GM12874 (cell line): Measurements from ENCODE around the gene CC2D2A.

Source experiments
- CTCF ChIP-seq: IDR thresholded peaks from 2 replicates; pipeline ENCODE4 v1.5.1; 2011; ENCODE audit warnings: low read depth, mild to moderate bottlenecking, control low read depth, low read length, moderate library complexity; ENCODE audit not compliant: insufficient read depth

CC2D2A gene

DNA sequence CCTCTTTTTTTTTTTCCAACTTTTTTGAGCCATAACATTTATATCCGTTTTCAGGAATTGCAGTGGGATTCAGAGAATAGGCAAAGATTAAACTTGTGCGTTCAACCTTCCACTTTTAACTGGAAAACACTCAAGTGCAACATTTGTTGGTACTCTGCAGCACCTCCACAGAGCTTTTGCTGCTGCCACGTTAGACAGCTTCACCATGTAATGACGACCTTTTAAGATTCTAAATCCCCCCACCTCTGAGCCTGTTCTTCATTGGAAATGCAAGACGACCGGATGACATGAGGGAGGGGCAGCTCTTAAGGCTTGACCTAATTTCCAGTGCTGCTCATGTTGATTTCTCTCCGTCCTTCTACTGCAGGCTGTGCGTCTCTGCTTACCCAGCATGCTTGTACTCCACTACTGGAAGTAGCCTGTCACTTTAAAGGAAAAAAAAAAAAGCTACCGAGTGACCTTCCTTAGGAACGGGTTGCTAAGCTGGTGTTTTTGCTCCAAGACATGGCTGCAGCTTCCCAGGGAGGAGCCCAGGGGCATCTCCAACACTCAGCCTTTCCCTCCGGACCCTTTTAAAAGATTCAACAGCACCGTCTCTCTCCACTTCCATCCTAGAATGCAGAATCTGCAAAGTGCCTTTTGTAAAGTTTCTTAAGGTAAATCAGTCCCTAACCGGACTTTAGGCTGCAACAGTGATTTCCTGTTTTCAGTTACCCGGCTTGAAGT is at the start of gene CC2D2A:
CC2D2A (plus strand) TSS at position 481 of the 726 bp plus-strand sequence. CDS start 6,051 bp downstream, outside the sequence.
- no peak for TF ChIP-seq CTCF

DNA sequence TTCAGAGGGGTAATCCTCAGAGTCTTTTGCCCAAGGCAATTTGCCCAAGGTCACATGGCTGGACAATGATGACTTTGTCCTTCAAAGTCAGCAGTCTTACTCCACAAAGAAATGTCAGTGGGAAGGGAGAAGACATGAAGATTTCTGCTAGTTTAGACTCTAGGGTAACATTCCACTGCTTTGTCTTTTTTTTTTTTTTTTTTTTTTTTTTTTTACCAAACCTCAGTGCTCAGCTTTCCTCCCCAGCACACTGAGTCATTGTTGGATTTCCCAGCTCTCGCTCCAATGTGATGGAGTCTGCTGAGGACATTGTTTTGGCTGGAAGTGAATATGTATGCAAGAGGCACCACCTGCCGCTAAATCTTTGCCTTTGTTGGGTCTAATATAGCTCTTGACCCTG is 49.0 kb upstream of the CC2D2A start:
- TF ChIP-seq CTCF: no peak

- TF ChIP-seq CTCF: no peak
These were observed 46.4 kb upstream of the CC2D2A start for GRCh38 chr4:15423285-15423711.

- TF ChIP-seq CTCF: no peak
These were observed 44.2 kb upstream of the CC2D2A start for GRCh38 chr4:15425520-15425919.

DNA sequence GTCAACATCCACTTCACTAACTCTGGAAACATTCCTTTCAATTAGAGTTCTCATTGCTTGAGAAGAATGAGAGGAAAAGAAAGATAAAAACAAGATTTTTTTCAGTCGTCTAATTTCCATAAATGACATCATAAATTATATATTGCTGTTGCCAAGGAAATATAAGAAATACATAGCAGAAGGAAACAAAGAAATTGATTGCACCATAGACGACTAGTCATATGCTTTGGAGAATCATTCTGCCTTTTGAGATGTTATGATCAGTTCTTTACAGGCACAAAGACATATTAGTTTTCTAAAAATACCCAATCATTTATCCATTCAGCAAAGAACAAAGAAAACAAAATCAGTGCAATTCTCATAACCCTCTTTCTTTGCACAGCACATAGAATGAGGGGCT is 42.5 kb upstream of the CC2D2A start:
- TF ChIP-seq CTCF: no peak

GRCh38 chr4:15427701-15428100 is 42.0 kb upstream of the CC2D2A start, which contains the start of gene C1QTNF7:
C1QTNF7 (plus strand) TSS chr4:15428033; CDS start chr4:15435744, 7,711 bp downstream.
- no peak for TF ChIP-seq CTCF

- TF ChIP-seq CTCF: no peak
These were observed 41.1 kb upstream of the CC2D2A start for GRCh38 chr4:15428611-15429010.
